Measurements from ENCODE around the gene BRD3. TPM values are rescaled to one million over a fixed set of nuclear protein-coding genes. Genes with fewer than 3 reads are reported as not detected.

The BRD3 gene
- total and polyA plus RNA-seq, 2 of the 8 experiments (the other 6 are each of a cell fraction or from before 2014, with no cell fraction given), result 31.0 to 82.7 TPM

GRCh38 chr9:133981958-133982681, 85.7 kb downstream of the BRD3 start:
- TF ChIP-seq RAD21 (IDR thresholded peaks at IDR 0.05 in 1 of 2, conservative IDR thresholded peaks at IDR 0.05 in 1 of 2; ENCODE audit: low read depth in 2 of 2, low read length in 2 of 2), result no peak
- TF ChIP-seq TAF7 (optimal IDR thresholded peaks at IDR 0.05; ENCODE audit: borderline replicate concordance, low read depth, low read length), result no peak
- TF ChIP-seq HDAC2 (IDR thresholded peaks at IDR 0.05; ENCODE audit: borderline replicate concordance in 1 of 2, low read depth in 2 of 2, low read length in 2 of 2), result no peak
- no peak for TF ChIP-seq JUND (IDR thresholded peaks at IDR 0.05; ENCODE audit: low read length)
- TF ChIP-seq NANOG (IDR thresholded peaks at IDR 0.05; ENCODE audit: insufficient read depth, low read depth, low read length, poor library complexity, severe bottlenecking), result no peak
- TF ChIP-seq SP2 (IDR thresholded peaks at IDR 0.05; ENCODE audit: low read length), result no peak
- H3K79me2 ChIP-seq (ENCODE audit: control insufficient read depth in 1 of 2, insufficient read depth in 2 of 2, low read length in 2 of 2), result peaks cover 16 to 97% of the 10 kb centered on the region in 2 experiments; a peak in 3 of 4 replicates
- no peaks in the 10 kb centered on the region for H3K36me3 ChIP-seq (ENCODE audit: control insufficient read depth in 2 of 4, insufficient read depth in 4 of 4, low read length in 3 of 4)

More at GRCh38 chr9:133981958-133982681, 85.7 kb downstream of the BRD3 start:
- Histone ChIP-seq H2AFZ (ENCODE audit: low read length) (no peak overlapping the region), H3K4me3 (ENCODE audit: extremely low read depth in 1 of 4, insufficient read depth in 2 of 4, low read depth in 3 of 4, low read length in 4 of 4) (no peak overlapping the region), H3K14ac (ENCODE audit: insufficient read length) (no peak overlapping the region), H3K4me1 (replicated peaks in 1 of 4; ENCODE audit: control insufficient read depth in 3 of 4, insufficient read depth in 4 of 4, low read length in 3 of 4) (peaks cover 0 to 16% (median 7%) of the 10 kb centered on the region in 4 experiments; a peak in 5 of 7 replicates), H3K56ac (replicated peaks; ENCODE audit: insufficient read length, low read depth, low read length) (no peak overlapping the region), H2BK12ac (ENCODE audit: low read depth, low read length) (no peak overlapping the region), H4K20me1 (replicated peaks in 1 of 2; ENCODE audit: control insufficient read depth in 1 of 2, insufficient read depth in 2 of 2, low read length in 2 of 2) (peaks cover 39 to 53% of the 10 kb centered on the region in 2 experiments), H3K79me1 (ENCODE audit: low read depth, low read length) (peaks cover 21% of the 10 kb centered on the region), H3K27ac (ENCODE audit: low read depth, low read length) (no peak overlapping the region), H3K18ac (ENCODE audit: extremely low read depth, low read length) (no peak overlapping the region), H3K23ac (ENCODE audit: insufficient read length) (no peak overlapping the region), H4K8ac (ENCODE audit: extremely low read depth, insufficient read depth, low read length) (no peak overlapping the region), H4K5ac (ENCODE audit: insufficient read length, low read depth, low read length) (no peak overlapping the region), H2BK5ac (ENCODE audit: low read depth, low read length) (no peak overlapping the region), H3K27me3 (replicated peaks in 1 of 4; ENCODE audit: control insufficient read depth in 3 of 4, extremely low read depth in 1 of 4, insufficient read depth in 3 of 4, low read length in 3 of 4) (no peaks in the 10 kb centered on the region), H3K9ac (replicated peaks in 1 of 4; ENCODE audit: extremely low read depth in 1 of 4, low read depth in 3 of 4, low read length in 3 of 4) (no peak overlapping the region), H2BK120ac (replicated peaks; ENCODE audit: low read depth, low read length) (no peak overlapping the region), H3K23me2 (ENCODE audit: low read depth, low read length) (no peaks in the 10 kb centered on the region), H2BK20ac (ENCODE audit: low read length) (no peak overlapping the region), H3K4ac (replicated peaks; ENCODE audit: insufficient read length, low read depth, low read length) (no peak overlapping the region), H2AK5ac (ENCODE audit: low read depth, low read length) (no peak overlapping the region), H2BK15ac (ENCODE audit: low read length) (no peak overlapping the region), H3K9me3 (ENCODE audit: insufficient read depth in 2 of 2, low read depth in 1 of 2, low read length in 1 of 2) (no peaks in the 10 kb centered on the region), H3K4me2 (ENCODE audit: insufficient read depth in 1 of 2, low read depth in 2 of 2, low read length in 2 of 2) (no peak overlapping the region), H4K91ac (replicated peaks; ENCODE audit: insufficient read length, low read length) (no peak overlapping the region)
- FAIRE-seq (no peak), DNase-seq (ENCODE audit: low read depth in 1 of 2, low spot score in 2 of 2) (no peak)
- ChIA-PET POLR2A (ENCODE audit: partially characterized antibody) (no interaction called here), CTCF (ENCODE audit: partially characterized antibody) (interaction anchor here (0.9 to 3.7 kb wide), 2 partner anchors 12 to 189 kb away, joined by 3 to 21 read pairs; no protein-coding TSS in a partner anchor)
- WGBS, 2 experiments (ENCODE audit: extremely low coverage in 1 of 2, insufficient coverage in 1 of 2, insufficient read length in 1 of 2, insufficient replicate concordance in 2 of 2, low coverage in 1 of 2, low lambda C conversion rate in 2 of 2, missing lambda C conversion rate in 1 of 2), result 90% methylated on average over 26 of the region's 28 CpGs; no CpG with 5 or more reads in 1 of the 2 experiments
